ENCODE data around the gene DNAH12.
"Not testable (repeated sequence)": the region's sequence is repeated elsewhere in the genome, so short reads cannot be mapped to it uniquely, and the experiment has no call there.

Gene DNAH12

GRCh38 chr3:57303520-57303919 is 240.6 kb downstream of the DNAH12 start:
- DNase-seq: not testable (repeated sequence)

GRCh38 chr3:57298041-57298440 is 246.1 kb downstream of the DNAH12 start:
- DNase-seq: no peak

GRCh38 chr3:57292897-57293526 is 251.1 kb downstream of the DNAH12 start:
- no peak for DNase-seq

GRCh38 chr3:57292159-57292896 is 251.8 kb downstream of the DNAH12 start, which contains the start of gene ASB14:
ASB14 (minus strand) TSS chr3:57292685; CDS start chr3:57292033, 652 bp downstream.
- DNase-seq: no peak

- DNase-seq: no peak
Observed at GRCh38 chr3:57288403-57288802, 255.7 kb downstream of the DNAH12 start.

- no peak for DNase-seq
Observed at GRCh38 chr3:57287205-57287604, 256.9 kb downstream of the DNAH12 start.

- DNase-seq: no peak
Observed at GRCh38 chr3:57283334-57283733, 260.8 kb downstream of the DNAH12 start.

- DNase-seq: no peak
Observed at GRCh38 chr3:57281715-57282114, 262.4 kb downstream of the DNAH12 start.

GRCh38 chr3:57279685-57280084 is 264.5 kb downstream of the DNAH12 start:
- no peak for DNase-seq

GRCh38 chr3:57278237-57278636 is 265.9 kb downstream of the DNAH12 start:
- DNase-seq: no peak

GRCh38 chr3:57275393-57275792 is 268.8 kb downstream of the DNAH12 start:
- no peak for DNase-seq

GRCh38 chr3:57274845-57275244 is 269.3 kb downstream of the DNAH12 start:
- DNase-seq: no peak

- no peak for DNase-seq
Observed at GRCh38 chr3:57268416-57268815, 275.7 kb downstream of the DNAH12 start.

GRCh38 chr3:57261929-57262328 is 282.2 kb downstream of the DNAH12 start:
- no peak for DNase-seq

- no peak for DNase-seq
Observed at GRCh38 chr3:57261119-57261518, 283.0 kb downstream of the DNAH12 start.

GRCh38 chr3:57257678-57258077 is 286.5 kb downstream of the DNAH12 start:
- no peak for DNase-seq

- DNase-seq: no peak
Observed at GRCh38 chr3:57256844-57257243, 287.3 kb downstream of the DNAH12 start.

- DNase-seq: no peak
Observed at GRCh38 chr3:57252404-57252803, 291.7 kb downstream of the DNAH12 start.

- no peak for DNase-seq
Observed at GRCh38 chr3:57244946-57245345, 299.2 kb downstream of the DNAH12 start.
